ENCODE measurements around the gene CNDP2.

GRCh38 chr18:74522635-74523548, 26.7 kb downstream of the CNDP2 start:
- TF ChIP-seq CTCF (IDR thresholded peaks at IDR 0.05), result no peak
- no peak for TF ChIP-seq POLR2A (IDR thresholded peaks at IDR 0.05)

All from adrenal gland (tissue), 5 donors.